Liver (tissue), 9 donors: ENCODE data around the gene SCGB1D1. TPM values are rescaled to one million over a fixed set of nuclear protein-coding genes. Genes with fewer than 3 reads are reported as not detected.

Experiments
- DNase-seq: peaks from one replicate; pipeline ENCODE4 v3.0.0-alpha.2; 2017; ENCODE audit warnings: low spot score
- H3K27ac ChIP-seq, 2 donors: one replicate each; pipeline ENCODE4 v1.7.0; 2013; ENCODE audit warnings: inconsistent platforms in 2 of 2, low read length in 2 of 2, control low read depth in 1 of 2, low read depth in 1 of 2, mild to moderate bottlenecking in 1 of 2
- H3K27me3 ChIP-seq, 4 donors: one replicate each; pipeline versions ENCODE4 v1.6.1 to v1.7.0; 2013; ENCODE audit warnings: low read length in 3 of 4, inconsistent platforms in 1 of 4, mild to moderate bottlenecking in 1 of 4, moderate library complexity in 1 of 4; ENCODE audit not compliant: control insufficient read depth in 4 of 4, insufficient read depth in 4 of 4
- H3K36me3 ChIP-seq, 4 donors: one replicate each; pipeline versions ENCODE4 v1.6.1 to v1.7.0; 2013; ENCODE audit warnings: low read length in 3 of 4, mild to moderate bottlenecking in 3 of 4, low read depth in 1 of 4, moderate library complexity in 1 of 4; ENCODE audit not compliant: control insufficient read depth in 4 of 4, insufficient read depth in 3 of 4
- H3K4me1 ChIP-seq, 4 donors: one replicate each; pipeline versions ENCODE4 v1.6.1 to v1.7.0; 2013; ENCODE audit warnings: low read length in 3 of 4, mild to moderate bottlenecking in 3 of 4, moderate library complexity in 1 of 4; ENCODE audit not compliant: control insufficient read depth in 4 of 4, insufficient read depth in 4 of 4
- H3K4me3 ChIP-seq, 3 donors: one replicate each; pipeline versions ENCODE4 v1.6.1 to v1.7.0; 2013; ENCODE audit warnings: low read length in 3 of 3, control low read depth in 1 of 3, low read depth in 1 of 3, mild to moderate bottlenecking in 1 of 3
- H3K9ac ChIP-seq, 2 donors: one replicate each; pipeline ENCODE4 v1.7.0; 2013; ENCODE audit warnings: low read length in 2 of 2, mild to moderate bottlenecking in 2 of 2, moderate library complexity in 2 of 2, control low read depth in 1 of 2, low read depth in 1 of 2
- H3K9me3 ChIP-seq, 4 donors: one replicate each; pipeline versions ENCODE4 v1.6.1 to v1.7.0; 2013; ENCODE audit warnings: low read length in 3 of 4; ENCODE audit not compliant: control insufficient read depth in 4 of 4
- EGR1 ChIP-seq, 2 donors: IDR thresholded peaks; 2 replicates each; pipeline ENCODE4 v1.6.1; 2016 to 2018; ENCODE audit warnings: antibody characterized with exemption in 2 of 2, low read depth in 2 of 2
- FOXA2 ChIP-seq: IDR thresholded peaks from 2 replicates; pipeline ENCODE4 v1.6.1; 2016; ENCODE audit warnings: antibody characterized with exemption
- GABPA ChIP-seq, 2 donors: IDR thresholded peaks in 1 of 2; conservative IDR thresholded peaks in 1 of 2; 2 replicates each; pipeline ENCODE4 v1.6.1; 2016; ENCODE audit warnings: antibody characterized with exemption in 2 of 2, mild to moderate bottlenecking in 1 of 2, moderate library complexity in 1 of 2
- HNF4G ChIP-seq: IDR thresholded peaks from 2 replicates; pipeline ENCODE4 v1.6.1; 2016; ENCODE audit warnings: antibody characterized with exemption
- SP1 ChIP-seq: IDR thresholded peaks from 2 replicates; pipeline ENCODE4 v1.6.1; 2018; ENCODE audit warnings: antibody characterized with exemption, mild to moderate bottlenecking
- YY1 ChIP-seq: IDR thresholded peaks from 2 replicates; pipeline ENCODE4 v1.6.1; 2016; ENCODE audit warnings: antibody characterized with exemption, mild to moderate bottlenecking
- whole genome bisulfite sequencing: extraction: QIAGEN DNeasy Blood & Tissue Kit; methylation state at CpG from one replicate; pipeline ENCODE4 v1.1.7; 2013; 5-methylcytosine and 5-hydroxymethylcytosine counted together
- polyA plus RNA-seq, 2 donors: library from polyadenylated mRNA; stranded (reverse) in 1 of 2; unstranded in 1 of 2; fragments of 200-250 nt in 1 of 2; fragments of >200 nt in 1 of 2; fragmentation: Nextera tagmentation in 1 of 2; extraction: Ambion mirVana in 1 of 2; gene quantifications; one replicate each; pipeline versions ENCODE4 v1.2.1 to v1.2.3, GENCODE V29; 2013 to 2015
- total RNA-seq, 2 donors: library from RNA; depleted of rRNA; stranded (reverse); fragments of >200 nt; gene quantifications; one replicate each; pipeline ENCODE4 v1.2.3, GENCODE V29; 2014
- TF ChIP-seq, protein P1 (sequence below): IDR thresholded peaks from 2 replicates; pipeline ENCODE4 v1.6.1; 2016; ENCODE audit warnings: antibody characterized with exemption
- TF ChIP-seq, protein P2 (sequence below): fragments of 150-350 bp; IDR thresholded peaks from 2 replicates; pipeline ENCODE4 v1.5.1; 2017; ENCODE audit warnings: improper control_type of control experiment, low read depth, low read length; ENCODE audit not compliant: missing input control
- TF ChIP-seq, protein P3 (sequence below): IDR thresholded peaks from 2 replicates; pipeline ENCODE4 v1.6.1; 2016; ENCODE audit warnings: antibody characterized with exemption
- donor health status: healthy.
- donor health status: healthy.
- donor health status: healthy.
- donor health status: healthy.
- donor health status: healthy.

SCGB1D1 gene
- total and polyA plus RNA-seq, 4 donors, result not detected

DNA sequence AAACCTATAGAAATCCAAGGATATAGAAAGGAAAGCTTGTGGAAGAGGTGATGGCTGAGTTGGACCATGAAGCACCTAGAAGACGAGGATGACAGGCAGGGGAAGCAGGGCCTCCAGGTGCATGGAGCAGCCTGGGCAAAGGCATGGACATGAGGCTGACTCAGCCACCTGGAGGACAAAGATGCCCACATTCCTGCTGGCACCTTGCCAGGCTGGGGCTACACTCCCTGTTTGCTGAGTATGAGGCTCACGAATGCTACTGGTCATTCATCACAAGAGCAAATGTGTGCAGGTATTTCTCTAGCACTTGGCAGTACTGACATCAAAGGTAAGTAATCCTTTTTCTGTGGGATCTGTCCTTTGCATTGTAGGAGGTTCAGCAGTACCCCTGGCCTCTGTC is 11.4 kb downstream of the SCGB1D1 start:
- DNase-seq, result no peak

DNA sequence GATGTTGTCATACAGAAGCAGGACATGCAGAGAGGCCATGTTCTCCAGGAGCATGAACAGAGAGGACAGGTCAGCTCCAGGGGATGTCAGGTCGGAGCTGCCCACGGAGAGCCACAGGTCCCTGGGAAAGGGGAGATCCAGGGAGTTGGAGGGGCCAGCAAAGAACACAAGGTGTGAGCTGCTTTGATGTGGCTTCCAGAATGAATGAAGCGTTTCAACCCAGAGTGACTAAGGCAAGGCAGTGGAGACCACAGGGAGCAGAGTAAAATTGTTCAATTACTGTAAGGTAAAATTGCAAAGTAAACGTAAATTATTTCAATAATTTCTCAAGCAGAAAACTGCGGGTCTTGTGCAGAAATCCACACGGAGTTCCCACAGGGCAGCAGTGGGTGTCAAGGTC is 12.9 kb downstream of the SCGB1D1 start:
- Histone ChIP-seq H3K27ac (no peak overlapping the region), H3K9ac (no peak overlapping the region), H3K36me3 (no peaks in the 10 kb centered on the region), H3K4me3 (no peak overlapping the region), H3K27me3 (peaks cover 0 to 4% (median 1%) of the 10 kb centered on the region in 4 donors), H3K4me1 (no peaks in the 10 kb centered on the region), H3K9me3 (no peaks in the 10 kb centered on the region)
- no peak for DNase-seq
- 71% methylated on average over 6 of the region's 6 CpGs for whole genome bisulfite sequencing
- TF ChIP-seq, protein P1, sequence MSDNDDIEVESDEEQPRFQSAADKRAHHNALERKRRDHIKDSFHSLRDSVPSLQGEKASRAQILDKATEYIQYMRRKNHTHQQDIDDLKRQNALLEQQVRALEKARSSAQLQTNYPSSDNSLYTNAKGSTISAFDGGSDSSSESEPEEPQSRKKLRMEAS, result no peak

More for the DNA sequence above, 11.4 kb downstream of the SCGB1D1 start:
- no peak for TF ChIP-seq FOXA2
- TF ChIP-seq GABPA (IDR thresholded peaks at IDR 0.05 in 1 of 2, conservative IDR thresholded peaks at IDR 0.05 in 1 of 2), result no peak
- no peak for TF ChIP-seq HNF4G
- TF ChIP-seq EGR1 (IDR thresholded peaks at IDR 0.05; ENCODE audit: low read depth in 2 of 2), result no peak
- TF ChIP-seq YY1, result no peak
- TF ChIP-seq, protein P2, sequence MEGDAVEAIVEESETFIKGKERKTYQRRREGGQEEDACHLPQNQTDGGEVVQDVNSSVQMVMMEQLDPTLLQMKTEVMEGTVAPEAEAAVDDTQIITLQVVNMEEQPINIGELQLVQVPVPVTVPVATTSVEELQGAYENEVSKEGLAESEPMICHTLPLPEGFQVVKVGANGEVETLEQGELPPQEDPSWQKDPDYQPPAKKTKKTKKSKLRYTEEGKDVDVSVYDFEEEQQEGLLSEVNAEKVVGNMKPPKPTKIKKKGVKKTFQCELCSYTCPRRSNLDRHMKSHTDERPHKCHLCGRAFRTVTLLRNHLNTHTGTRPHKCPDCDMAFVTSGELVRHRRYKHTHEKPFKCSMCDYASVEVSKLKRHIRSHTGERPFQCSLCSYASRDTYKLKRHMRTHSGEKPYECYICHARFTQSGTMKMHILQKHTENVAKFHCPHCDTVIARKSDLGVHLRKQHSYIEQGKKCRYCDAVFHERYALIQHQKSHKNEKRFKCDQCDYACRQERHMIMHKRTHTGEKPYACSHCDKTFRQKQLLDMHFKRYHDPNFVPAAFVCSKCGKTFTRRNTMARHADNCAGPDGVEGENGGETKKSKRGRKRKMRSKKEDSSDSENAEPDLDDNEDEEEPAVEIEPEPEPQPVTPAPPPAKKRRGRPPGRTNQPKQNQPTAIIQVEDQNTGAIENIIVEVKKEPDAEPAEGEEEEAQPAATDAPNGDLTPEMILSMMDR, result no peak
- TF ChIP-seq SP1, result no peak
- Histone ChIP-seq H3K4me3 (no peak overlapping the region), H3K4me1 (no peaks in the 10 kb centered on the region), H3K27me3 (peaks cover 0 to 4% (median 1%) of the 10 kb centered on the region in 4 donors), H3K9ac (no peak overlapping the region), H3K9me3 (no peaks in the 10 kb centered on the region), H3K27ac (no peak overlapping the region), H3K36me3 (no peaks in the 10 kb centered on the region)
- 66% methylated on average over 2 of the region's 2 CpGs for WGBS

DNA sequence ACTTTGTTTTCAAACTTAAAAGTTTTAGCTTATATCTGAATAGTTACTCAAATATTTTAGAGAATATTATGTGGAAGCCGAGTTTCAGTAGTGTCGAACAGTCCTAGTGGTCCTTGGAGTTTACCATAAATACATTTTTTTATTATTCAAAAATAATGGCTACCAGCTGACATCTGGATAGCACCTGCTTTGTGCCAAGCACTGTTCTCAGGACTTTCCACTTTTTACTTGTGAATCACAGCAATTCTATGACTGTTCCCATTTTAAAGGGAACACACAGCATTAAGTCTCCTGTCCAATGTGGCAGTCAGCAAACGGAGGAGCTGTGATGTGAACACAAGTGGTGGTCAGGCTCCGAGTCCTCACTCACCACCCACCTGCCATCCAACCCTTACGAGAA is 14.4 kb downstream of the SCGB1D1 start:
- no peak for DNase-seq
- no peak overlapping the region for H3K27ac ChIP-seq
- H3K27me3 ChIP-seq, result peaks cover 0 to 3% (median 0%) of the 10 kb centered on the region in 4 donors
- TF ChIP-seq, protein P1, result no peak
- TF ChIP-seq, protein P3, sequence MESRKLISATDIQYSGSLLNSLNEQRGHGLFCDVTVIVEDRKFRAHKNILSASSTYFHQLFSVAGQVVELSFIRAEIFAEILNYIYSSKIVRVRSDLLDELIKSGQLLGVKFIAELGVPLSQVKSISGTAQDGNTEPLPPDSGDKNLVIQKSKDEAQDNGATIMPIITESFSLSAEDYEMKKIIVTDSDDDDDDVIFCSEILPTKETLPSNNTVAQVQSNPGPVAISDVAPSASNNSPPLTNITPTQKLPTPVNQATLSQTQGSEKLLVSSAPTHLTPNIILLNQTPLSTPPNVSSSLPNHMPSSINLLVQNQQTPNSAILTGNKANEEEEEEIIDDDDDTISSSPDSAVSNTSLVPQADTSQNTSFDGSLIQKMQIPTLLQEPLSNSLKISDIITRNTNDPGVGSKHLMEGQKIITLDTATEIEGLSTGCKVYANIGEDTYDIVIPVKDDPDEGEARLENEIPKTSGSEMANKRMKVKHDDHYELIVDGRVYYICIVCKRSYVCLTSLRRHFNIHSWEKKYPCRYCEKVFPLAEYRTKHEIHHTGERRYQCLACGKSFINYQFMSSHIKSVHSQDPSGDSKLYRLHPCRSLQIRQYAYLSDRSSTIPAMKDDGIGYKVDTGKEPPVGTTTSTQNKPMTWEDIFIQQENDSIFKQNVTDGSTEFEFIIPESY, result no peak
- H3K36me3 ChIP-seq, result no peaks in the 10 kb centered on the region
- H3K9me3 ChIP-seq, result no peaks in the 10 kb centered on the region
- no peak overlapping the region for H3K9ac ChIP-seq
- no peak overlapping the region for H3K4me3 ChIP-seq
- WGBS, result 84% methylated on average over 5 of the region's 5 CpGs
- peaks cover 0 to 2% (median under 1%) of the 10 kb centered on the region in 4 donors for H3K4me1 ChIP-seq
